Tibial nerve (tissue), 4 donors: Measurements from ENCODE around the gene TMEM200C. TPM values are rescaled to one million over a fixed set of nuclear protein-coding genes. Genes with fewer than 3 reads are reported as not detected.

ENCODE experiments used
- DNase-seq, 2 donors: peaks; one replicate each; pipeline ENCODE4 v3.0.0-alpha.2; 2019; ENCODE audit warnings: low spot score in 2 of 2
- H3K27ac ChIP-seq, 4 donors: fragments of 200-600 bp; sonication (generic) in 3 of 4; one replicate each; pipeline ENCODE4 v1.5.1; 2017 to 2019; ENCODE audit warnings: mild to moderate bottlenecking in 1 of 4
- H3K27me3 ChIP-seq, 2 donors: fragments of 200-600 bp; sonication (generic) in 1 of 2; one replicate each; pipeline versions ENCODE4 v1.5.1 to v1.6.0; 2017 to 2019
- H3K36me3 ChIP-seq, 3 donors: fragments of 200-600 bp; sonication (generic); one replicate each; pipeline ENCODE4 v1.5.1; 2018 to 2019
- H3K4me1 ChIP-seq, 4 donors: fragments of 200-600 bp; sonication (generic) in 3 of 4; one replicate each; pipeline ENCODE4 v1.5.1; 2017 to 2019
- H3K4me3 ChIP-seq, 4 donors: fragments of 200-600 bp; sonication (generic) in 3 of 4; one replicate each; pipeline ENCODE4 v1.5.1; 2017 to 2019; ENCODE audit warnings: mild to moderate bottlenecking in 1 of 4, moderate library complexity in 1 of 4
- H3K9me3 ChIP-seq, 4 donors: fragments of 200-600 bp; sonication (generic) in 3 of 4; one replicate each; pipeline ENCODE4 v1.5.1; 2017 to 2019
- EP300 ChIP-seq, 2 donors: sonication (generic); formaldehyde crosslinking; IDR thresholded peaks; one replicate each; pipeline ENCODE4 v1.6.1; 2017; ENCODE audit warnings: antibody characterized with exemption in 2 of 2, mild to moderate bottlenecking in 1 of 2
- POLR2A ChIP-seq, 2 donors: fragments of 450-650 bp; IDR thresholded peaks; one replicate each; pipeline ENCODE4 v1.6.1; 2017; ENCODE audit warnings: antibody characterized with exemption in 2 of 2, mild to moderate bottlenecking in 2 of 2, moderate library complexity in 2 of 2
- WGBS, 2 donors: methylation state at CpG; one replicate each; pipeline ENCODE4 v1.1.5; 2018; 5-methylcytosine and 5-hydroxymethylcytosine counted together
- total RNA-seq, 4 donors: library from RNA; depleted of rRNA; stranded (reverse); fragments of >200 nt; gene quantifications; one replicate each; pipeline ENCODE4 v1.1.0, GENCODE V29; 2016
- TF ChIP-seq, protein P1 (sequence below), 5 experiments: fragments of 200-600 bp in 3 of 5; fragments of 450-650 bp in 2 of 5; sonication (generic) in 3 of 5; IDR thresholded peaks; one replicate each; pipeline ENCODE4 v1.5.1; 2016 to 2019; ENCODE audit warnings: antibody characterized with exemption in 5 of 5, mild to moderate bottlenecking in 3 of 5, moderate library complexity in 2 of 5

The TMEM200C gene
- total RNA-seq, 4 donors from 2014 or later = under 0.01 to 0.78 (median 0.60) TPM; not detected in 1

DNA sequence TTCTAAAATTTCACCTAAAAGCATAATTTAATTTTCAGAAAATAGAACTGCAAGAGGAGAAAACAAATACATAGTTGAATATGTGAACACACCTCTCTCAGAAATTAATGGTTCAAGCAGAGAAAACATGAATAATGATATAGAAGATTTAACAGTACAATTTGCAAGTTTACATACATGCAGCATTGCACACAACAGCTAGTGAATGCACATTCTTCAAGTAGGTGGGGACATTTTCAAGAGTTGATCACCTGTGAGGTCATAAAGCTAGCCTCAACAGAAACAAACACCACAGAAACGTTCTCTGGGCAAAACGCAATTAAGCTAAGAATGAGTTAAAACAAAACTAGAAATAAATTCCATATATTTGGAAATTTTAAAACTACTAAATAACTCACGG, 38.1 kb downstream of the TMEM200C start:
- H3K9me3 ChIP-seq = peaks cover 0 to 8% (median 0%) of the 10 kb centered on the region in 4 donors
- H3K4me1 ChIP-seq = no peaks in the 10 kb centered on the region
- H3K27ac ChIP-seq = no peak overlapping the region
- 56 to 64% methylated on average over 3 of the region's 3 CpGs for WGBS, 2 donors
- H3K4me3 ChIP-seq = no peak overlapping the region
- TF ChIP-seq, protein P1, sequence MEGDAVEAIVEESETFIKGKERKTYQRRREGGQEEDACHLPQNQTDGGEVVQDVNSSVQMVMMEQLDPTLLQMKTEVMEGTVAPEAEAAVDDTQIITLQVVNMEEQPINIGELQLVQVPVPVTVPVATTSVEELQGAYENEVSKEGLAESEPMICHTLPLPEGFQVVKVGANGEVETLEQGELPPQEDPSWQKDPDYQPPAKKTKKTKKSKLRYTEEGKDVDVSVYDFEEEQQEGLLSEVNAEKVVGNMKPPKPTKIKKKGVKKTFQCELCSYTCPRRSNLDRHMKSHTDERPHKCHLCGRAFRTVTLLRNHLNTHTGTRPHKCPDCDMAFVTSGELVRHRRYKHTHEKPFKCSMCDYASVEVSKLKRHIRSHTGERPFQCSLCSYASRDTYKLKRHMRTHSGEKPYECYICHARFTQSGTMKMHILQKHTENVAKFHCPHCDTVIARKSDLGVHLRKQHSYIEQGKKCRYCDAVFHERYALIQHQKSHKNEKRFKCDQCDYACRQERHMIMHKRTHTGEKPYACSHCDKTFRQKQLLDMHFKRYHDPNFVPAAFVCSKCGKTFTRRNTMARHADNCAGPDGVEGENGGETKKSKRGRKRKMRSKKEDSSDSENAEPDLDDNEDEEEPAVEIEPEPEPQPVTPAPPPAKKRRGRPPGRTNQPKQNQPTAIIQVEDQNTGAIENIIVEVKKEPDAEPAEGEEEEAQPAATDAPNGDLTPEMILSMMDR (IDR thresholded peaks at IDR 0.05) = no peak
- no peak for TF ChIP-seq POLR2A (IDR thresholded peaks at IDR 0.05)
- TF ChIP-seq EP300 (IDR thresholded peaks at IDR 0.05) = no peak
- no peaks in the 10 kb centered on the region for H3K36me3 ChIP-seq
- DNase-seq = no peak
- H3K27me3 ChIP-seq = peaks cover 0 to 23% of the 10 kb centered on the region in 2 donors

DNA sequence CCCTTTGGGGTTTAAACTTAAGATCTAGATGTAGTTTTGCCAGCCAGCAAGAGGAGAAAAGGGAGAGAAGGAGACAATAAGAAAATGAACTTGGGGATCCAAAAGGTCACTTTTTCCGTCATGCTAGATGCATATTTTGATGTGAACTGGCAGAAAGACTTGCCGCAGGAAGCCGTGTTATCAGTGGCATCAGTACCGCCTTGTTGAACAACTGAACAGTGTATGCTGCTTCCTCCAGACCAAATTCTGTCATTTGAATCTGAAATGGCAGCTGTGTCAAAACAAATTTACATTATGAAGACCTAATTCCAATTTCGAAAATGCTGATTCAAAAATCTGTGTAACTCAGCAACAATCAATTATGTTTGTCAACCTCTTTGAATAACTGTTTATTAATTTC, 42.1 kb downstream of the TMEM200C start:
- Histone ChIP-seq H3K27me3 (peaks cover 0 to 23% of the 10 kb centered on the region in 2 donors), H3K36me3 (no peaks in the 10 kb centered on the region), H3K4me1 (no peaks in the 10 kb centered on the region), H3K4me3 (no peak overlapping the region), H3K9me3 (no peaks in the 10 kb centered on the region), H3K27ac (no peak overlapping the region)
- TF ChIP-seq, protein P1 (IDR thresholded peaks at IDR 0.05) = no peak
- no peak for TF ChIP-seq POLR2A (IDR thresholded peaks at IDR 0.05)
- TF ChIP-seq EP300 (IDR thresholded peaks at IDR 0.05) = no peak
- DNase-seq = no peak
- WGBS, 2 donors = 62 to 65% methylated on average over 5 of the region's 5 CpGs

DNA sequence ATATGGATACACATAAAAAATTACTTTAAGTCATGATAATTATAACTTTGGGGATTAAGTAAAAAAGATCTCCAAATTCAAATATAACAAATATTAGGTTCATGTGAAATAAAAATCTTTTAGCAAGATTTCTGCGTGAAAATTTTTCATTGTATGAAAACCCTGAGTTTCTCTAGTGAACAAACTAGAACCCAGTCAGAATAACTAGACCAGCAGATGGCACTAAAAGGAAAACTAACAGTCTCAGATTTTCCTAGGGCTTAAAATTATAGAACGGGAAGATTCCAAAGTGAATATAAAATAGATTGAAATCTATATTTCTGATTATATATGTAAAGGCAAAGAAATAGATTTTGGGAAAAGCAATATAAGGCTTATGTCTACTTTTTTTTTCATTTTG, 43.3 kb downstream of the TMEM200C start:
- WGBS, 2 donors = 23 to 44% methylated on average over 2 of the region's 2 CpGs
- Histone ChIP-seq H3K9me3 (no peaks in the 10 kb centered on the region), H3K36me3 (no peaks in the 10 kb centered on the region), H3K27me3 (peaks cover 0 to 23% of the 10 kb centered on the region in 2 donors), H3K27ac (no peak overlapping the region), H3K4me3 (no peak overlapping the region), H3K4me1 (no peaks in the 10 kb centered on the region)
- DNase-seq = no peak
- TF ChIP-seq EP300 (IDR thresholded peaks at IDR 0.05) = no peak
- TF ChIP-seq, protein P1 (IDR thresholded peaks at IDR 0.05) = no peak
- no peak for TF ChIP-seq POLR2A (IDR thresholded peaks at IDR 0.05)

- H3K4me1 ChIP-seq = no peaks in the 10 kb centered on the region
- no peaks in the 10 kb centered on the region for H3K36me3 ChIP-seq
- H3K9me3 ChIP-seq = no peaks in the 10 kb centered on the region
- WGBS, 2 donors = 52 to 53% methylated on average over 3 of the region's 3 CpGs
- H3K27ac ChIP-seq = no peak overlapping the region
- TF ChIP-seq EP300 (IDR thresholded peaks at IDR 0.05) = no peak
- TF ChIP-seq, protein P1 (IDR thresholded peaks at IDR 0.05) = no peak
- TF ChIP-seq POLR2A (IDR thresholded peaks at IDR 0.05) = no peak
- no peak overlapping the region for H3K4me3 ChIP-seq
- DNase-seq = no peak
- H3K27me3 ChIP-seq = no peaks in the 10 kb centered on the region
Measured at GRCh38 chr18:5842653-5843052, 52.7 kb downstream of the TMEM200C start.

GRCh38 chr18:5841518-5841917, 53.8 kb downstream of the TMEM200C start:
- Histone ChIP-seq H3K9me3 (no peaks in the 10 kb centered on the region), H3K4me1 (no peaks in the 10 kb centered on the region), H3K36me3 (no peaks in the 10 kb centered on the region), H3K27me3 (no peaks in the 10 kb centered on the region), H3K27ac (no peak overlapping the region), H3K4me3 (no peak overlapping the region)
- no peak for DNase-seq
- TF ChIP-seq POLR2A (IDR thresholded peaks at IDR 0.05) = no peak
- TF ChIP-seq, protein P1 (IDR thresholded peaks at IDR 0.05) = peak in 1 of 5 experiments; percentile 14
- 45 to 48% methylated on average over 2 of the region's 2 CpGs for WGBS, 2 donors
